Measurements from ENCODE around the gene SDC3.

The SDC3 gene

GRCh38 chr1:30904191-30904961 is 4.2 kb downstream of the SDC3 start:
- no peak for DNase-seq

GRCh38 chr1:30903343-30904034 is 5.1 kb downstream of the SDC3 start:
- no peak for DNase-seq

- DNase-seq: no peak
Measured at GRCh38 chr1:30902593-30903290, 5.8 kb downstream of the SDC3 start.

GRCh38 chr1:30901798-30902581 is 6.6 kb downstream of the SDC3 start:
- DNase-seq: peak; percentile 14

- no peak for DNase-seq
Measured at GRCh38 chr1:30900931-30901560, 7.5 kb downstream of the SDC3 start.

- DNase-seq: no peak
Measured at GRCh38 chr1:30900486-30900885, 8.1 kb downstream of the SDC3 start.

- DNase-seq: no peak
Measured at GRCh38 chr1:30899577-30900389, 8.8 kb downstream of the SDC3 start.

- no peak for DNase-seq
Measured at GRCh38 chr1:30898031-30898815, 10.3 kb downstream of the SDC3 start.

- DNase-seq: no peak
Measured at GRCh38 chr1:30896905-30897304, 11.7 kb downstream of the SDC3 start.

- no peak for DNase-seq
Measured at GRCh38 chr1:30895944-30896660, 12.5 kb downstream of the SDC3 start.

GRCh38 chr1:30895382-30895943 is 13.1 kb downstream of the SDC3 start:
- DNase-seq: no peak

- DNase-seq: no peak
Measured at GRCh38 chr1:30894508-30894973, 14.0 kb downstream of the SDC3 start.

GRCh38 chr1:30893776-30894507 is 14.6 kb downstream of the SDC3 start:
- DNase-seq: no peak

GRCh38 chr1:30892671-30893073 is 15.9 kb downstream of the SDC3 start:
- DNase-seq: no peak

GRCh38 chr1:30891227-30891552 is 17.4 kb downstream of the SDC3 start:
- no peak for DNase-seq

GRCh38 chr1:30890502-30891226 is 17.9 kb downstream of the SDC3 start:
- no peak for DNase-seq

GRCh38 chr1:30889511-30889910 is 19.0 kb downstream of the SDC3 start:
- DNase-seq: no peak

- no peak for DNase-seq
Measured at GRCh38 chr1:30888975-30889374, 19.6 kb downstream of the SDC3 start.
